Spinal cord (tissue), 10 donors: ENCODE results near the gene NPDC1. TPM values are rescaled to one million over a fixed set of nuclear protein-coding genes. Genes with fewer than 3 reads are reported as not detected.
A peak's percentile ranks its signal among the peaks of the same experiment; 100 is the strongest.

Experiments
- DNase-seq, 6 donors: peaks; one replicate each; pipeline versions ENCODE4 v3.0.0 to v3.0.0-alpha.2; 2013 to 2015; ENCODE audit warnings: low spot score in 6 of 6, low read depth in 4 of 6
- H3K27ac ChIP-seq: one replicate; pipeline ENCODE4 v1.5.1; 2013; ENCODE audit warnings: low read depth, low read length, control low read depth
- H3K27me3 ChIP-seq: one replicate; pipeline ENCODE4 v1.6.1; 2013; ENCODE audit warnings: low read length; ENCODE audit not compliant: control insufficient read depth, insufficient read depth
- H3K36me3 ChIP-seq: one replicate; pipeline ENCODE4 v1.6.1; 2013; ENCODE audit warnings: low read length; ENCODE audit not compliant: control insufficient read depth, insufficient read depth
- H3K4me1 ChIP-seq: one replicate; pipeline ENCODE4 v1.6.1; 2013; ENCODE audit warnings: low read length; ENCODE audit not compliant: control insufficient read depth, insufficient read depth
- H3K4me3 ChIP-seq: one replicate; pipeline ENCODE4 v1.5.1; 2013; ENCODE audit warnings: low read depth, low read length, control low read depth
- H3K9me3 ChIP-seq: one replicate; pipeline ENCODE4 v1.6.1; 2013; ENCODE audit warnings: low read length; ENCODE audit not compliant: control insufficient read depth, insufficient read depth
- WGBS: methylation state at CpG from one replicate; pipeline ENCODE4 v1.1.5; 2013; ENCODE audit warnings: missing lambda C conversion rate; ENCODE audit not compliant: insufficient coverage; 5-methylcytosine and 5-hydroxymethylcytosine counted together
- polyA plus RNA-seq, 2 donors: library from polyadenylated mRNA; unstranded; fragments of 120-200 nt; gene quantifications; one replicate each; pipeline ENCODE4 v1.2.1, GENCODE V29; 2013; ENCODE audit not compliant: insufficient read length in 2 of 2
- total RNA-seq, 2 donors: library from RNA; depleted of rRNA in 1 of 2; stranded (reverse); fragments of 120-200 nt in 1 of 2; fragments of >200 nt in 1 of 2; gene quantifications; one replicate each; pipeline versions ENCODE4 v1.2.3 to v1.2.4, GENCODE V29; 2013 to 2014
- donor health status: healthy.

Gene NPDC1
- total and polyA plus RNA-seq, 4 donors: 26.7 to 276 (median 164) TPM

DNA sequence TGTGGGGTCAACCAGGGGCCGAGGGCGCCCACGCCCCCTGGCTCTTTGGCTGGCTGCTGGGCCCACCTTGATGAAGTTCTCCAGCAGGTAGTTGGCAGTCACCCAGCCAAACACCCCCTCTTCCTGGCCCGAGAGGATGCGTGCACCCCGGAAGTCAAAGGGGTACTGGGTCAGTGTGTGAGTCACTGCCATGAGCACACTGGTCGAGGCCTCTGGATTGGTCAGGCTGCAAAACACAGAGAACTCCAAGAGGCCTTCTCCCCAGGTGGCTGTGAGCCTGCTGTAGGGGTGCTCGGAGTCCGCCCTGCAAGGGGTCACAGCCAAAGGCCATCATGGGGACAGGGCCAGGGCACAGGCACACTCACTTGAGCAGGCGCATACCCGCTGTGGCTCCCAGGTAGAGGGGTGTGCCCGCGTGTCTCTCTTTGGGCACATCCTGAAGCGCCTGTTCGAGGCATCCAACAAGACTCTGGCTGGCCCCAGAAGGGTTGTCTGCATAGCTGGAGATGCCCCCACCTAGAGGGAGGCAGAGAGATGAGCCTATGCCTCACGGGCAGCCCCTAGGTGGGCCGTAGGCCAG, 5.3 kb upstream of the NPDC1 start:
- H3K4me1 ChIP-seq: peaks cover 76% of the 10 kb centered on the region
- peaks cover 35% of the 10 kb centered on the region for H3K36me3 ChIP-seq
- H3K9me3 ChIP-seq: no peaks in the 10 kb centered on the region
- no peak overlapping the region for H3K4me3 ChIP-seq
- no peak overlapping the region for H3K27ac ChIP-seq
- 90% methylated on average over 17 of the region's 17 CpGs for WGBS
- no peak for DNase-seq
- peaks cover 56% of the 10 kb centered on the region for H3K27me3 ChIP-seq

DNA sequence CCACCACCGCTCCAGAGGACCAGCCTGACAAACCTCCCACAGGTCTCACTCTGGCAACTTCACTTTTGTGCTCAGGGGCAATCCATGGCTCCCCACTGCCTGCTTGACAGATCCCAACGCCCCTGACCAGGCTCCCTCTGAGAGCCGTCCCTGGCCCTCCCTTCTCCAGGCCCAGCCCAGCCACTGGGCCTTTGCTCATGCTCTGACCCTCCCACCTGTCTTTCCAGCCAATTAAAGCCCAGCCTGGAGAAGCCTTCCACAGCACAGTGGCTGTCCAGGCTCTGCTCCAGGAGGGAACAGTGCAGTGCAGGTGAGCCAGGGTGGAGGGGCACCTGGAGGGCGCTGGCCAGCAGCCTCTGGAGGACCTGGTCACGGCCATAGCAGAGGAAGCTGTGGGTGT, 4.6 kb upstream of the NPDC1 start:
- no peak for DNase-seq
- Histone ChIP-seq H3K4me3 (no peak overlapping the region), H3K36me3 (peaks cover 35% of the 10 kb centered on the region), H3K27me3 (peaks cover 55% of the 10 kb centered on the region), H3K4me1 (peaks cover 71% of the 10 kb centered on the region), H3K27ac (no peak overlapping the region), H3K9me3 (no peaks in the 10 kb centered on the region)
- WGBS: 61% methylated on average over 5 of the region's 5 CpGs

DNA sequence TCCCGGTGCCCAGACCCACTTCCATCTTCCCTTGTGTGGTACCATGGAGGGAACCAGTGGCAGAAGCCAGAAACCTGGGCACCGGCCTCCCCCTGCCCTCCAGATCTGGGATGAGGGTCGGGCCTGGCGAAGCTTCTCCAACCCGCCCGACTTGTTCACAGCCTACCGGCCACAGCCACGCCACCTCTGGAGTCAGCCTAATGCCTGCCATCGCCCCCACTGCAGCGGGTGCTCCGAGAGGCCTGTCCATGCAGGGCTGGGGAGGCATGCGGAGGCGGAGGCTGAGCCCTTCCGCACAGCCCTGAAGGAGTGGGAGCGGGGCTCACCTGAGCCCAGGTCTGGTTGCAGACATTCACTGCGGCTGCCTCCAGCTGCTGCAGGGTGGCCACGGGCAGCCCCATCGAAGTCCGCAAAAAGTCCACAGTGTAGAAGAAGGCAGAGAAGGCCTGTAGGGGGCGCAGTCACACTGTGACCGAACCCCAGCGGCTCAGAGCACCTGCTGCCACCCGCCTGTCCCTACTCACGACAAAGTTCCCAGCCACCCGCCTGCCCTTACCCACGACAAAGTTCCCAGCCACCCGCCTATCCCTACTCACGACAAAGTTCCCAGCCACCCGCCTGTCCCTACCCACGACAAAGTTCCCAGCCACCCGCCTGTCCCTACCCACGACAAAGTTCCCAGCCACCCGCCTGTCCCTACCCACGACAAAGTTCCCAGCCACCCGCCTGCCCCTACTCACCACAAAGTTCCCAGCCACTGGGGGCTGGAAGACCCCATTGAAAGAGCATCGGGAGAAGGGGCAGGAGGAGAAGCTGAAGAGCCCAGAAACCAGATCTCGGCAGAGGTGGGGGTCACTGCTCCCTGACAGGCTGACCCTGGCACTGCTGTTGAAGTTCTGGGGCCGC, 3.8 kb upstream of the NPDC1 start:
- Histone ChIP-seq H3K27me3 (peaks cover 47% of the 10 kb centered on the region), H3K4me1 (peaks cover 71% of the 10 kb centered on the region), H3K4me3 (no peak overlapping the region), H3K9me3 (no peaks in the 10 kb centered on the region), H3K27ac (no peak overlapping the region), H3K36me3 (peaks cover 35% of the 10 kb centered on the region)
- peak in 2 of 6 donors; percentile 59 to 71 for DNase-seq
- 47% methylated on average over 38 of the region's 38 CpGs for WGBS

DNA sequence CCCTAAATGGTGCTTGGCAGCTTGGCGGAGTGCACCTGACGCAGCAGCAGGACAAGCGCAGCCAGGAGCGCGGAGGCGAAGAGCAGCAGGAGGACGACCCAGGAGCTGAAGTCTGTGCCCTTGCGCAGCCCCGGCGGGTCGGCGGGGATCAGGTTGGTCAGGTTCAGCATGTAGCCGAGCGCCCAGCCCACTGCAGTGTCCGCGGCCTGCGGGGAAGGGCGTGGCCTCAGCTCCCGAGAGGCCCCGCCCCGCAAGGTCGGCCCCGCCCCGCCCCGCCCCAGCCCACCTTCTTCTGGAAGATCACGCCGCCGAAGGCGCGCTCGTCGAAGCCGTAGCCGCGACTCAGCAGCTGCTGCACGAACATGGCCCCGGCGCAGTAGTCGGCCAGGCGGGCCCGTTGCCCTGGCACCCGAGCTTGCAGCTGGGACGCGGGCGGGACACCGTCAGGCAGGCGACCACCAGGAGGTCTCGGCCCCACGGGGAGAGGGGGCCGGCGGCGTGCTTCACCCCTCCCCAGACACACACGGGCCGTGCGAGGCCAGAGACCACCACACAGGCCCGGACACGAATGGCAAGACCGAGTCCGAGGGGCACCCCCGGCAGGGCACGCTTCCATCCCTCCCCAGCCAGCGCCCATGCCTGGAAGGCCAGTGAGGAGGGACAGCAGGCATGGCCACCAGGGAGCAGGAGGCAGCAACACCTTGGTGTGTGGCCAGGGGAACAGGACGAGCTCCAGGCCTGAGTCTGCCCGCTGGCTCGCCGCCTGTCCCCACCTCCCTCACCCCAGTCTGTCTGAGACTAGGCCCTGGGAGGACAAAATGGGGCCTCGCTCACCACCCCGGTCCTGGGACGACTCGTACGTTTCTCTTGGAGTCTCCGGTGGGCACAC, 2.9 kb upstream of the NPDC1 start:
- DNase-seq: peak in 2 of 6 donors; percentile 43 to 60
- 19% methylated on average over 67 of the region's 72 CpGs for WGBS
- H3K9me3 ChIP-seq: no peaks in the 10 kb centered on the region
- H3K27ac ChIP-seq: no peak overlapping the region
- H3K4me1 ChIP-seq: peaks cover 72% of the 10 kb centered on the region
- no peak overlapping the region for H3K4me3 ChIP-seq
- H3K36me3 ChIP-seq: peaks cover 37% of the 10 kb centered on the region
- H3K27me3 ChIP-seq: peaks cover 44% of the 10 kb centered on the region

DNA sequence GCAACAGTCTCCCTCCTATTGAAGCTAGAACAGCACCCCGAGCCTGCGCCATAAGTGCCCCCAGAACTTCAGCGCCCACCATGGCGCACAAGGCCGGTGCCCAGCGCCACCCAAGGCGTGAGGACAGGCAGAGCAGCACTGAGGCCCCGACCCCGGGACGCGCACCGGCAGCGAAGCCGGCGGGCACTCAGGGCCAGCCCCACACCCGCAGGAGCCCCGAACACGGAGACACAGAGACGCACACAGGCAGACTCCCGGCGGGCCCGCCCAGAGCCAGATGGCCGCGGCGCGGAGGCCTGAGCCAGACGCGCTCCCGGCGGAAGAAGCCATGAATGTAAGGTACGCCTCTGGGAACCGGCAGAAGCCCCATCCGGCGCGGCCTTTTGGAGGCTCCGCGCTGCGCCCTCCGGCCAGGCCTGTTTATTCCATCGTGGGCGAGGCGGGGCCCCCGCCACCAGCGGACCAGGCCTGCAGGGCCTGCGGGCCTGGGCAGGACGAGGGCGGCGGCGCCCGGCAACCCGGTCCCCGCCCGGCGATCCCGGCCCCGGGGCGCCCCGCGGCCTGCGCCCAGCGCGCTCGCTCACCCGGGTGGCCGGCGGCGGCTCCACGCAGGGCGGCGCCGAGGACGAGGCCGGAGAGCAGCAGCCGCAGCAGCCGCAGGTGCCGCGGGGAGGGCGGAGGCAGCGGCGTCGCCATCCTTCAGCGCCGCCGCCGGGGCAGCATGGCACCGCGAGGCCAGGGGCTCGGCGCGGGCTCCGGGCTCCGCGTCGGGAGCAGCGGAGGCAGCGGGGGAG, 486 bp downstream of the NPDC1 start:
- peak in 2 of 6 donors; percentile 39 to 71 for DNase-seq
- WGBS: 2% methylated on average over 96 of the region's 96 CpGs
- Histone ChIP-seq H3K27ac (no peak overlapping the region), H3K9me3 (no peaks in the 10 kb centered on the region), H3K4me3 (peak overlapping the region; percentile 68), H3K36me3 (peaks cover 53% of the 10 kb centered on the region), H3K4me1 (peaks cover 75% of the 10 kb centered on the region), H3K27me3 (peaks cover 23% of the 10 kb centered on the region)

DNA sequence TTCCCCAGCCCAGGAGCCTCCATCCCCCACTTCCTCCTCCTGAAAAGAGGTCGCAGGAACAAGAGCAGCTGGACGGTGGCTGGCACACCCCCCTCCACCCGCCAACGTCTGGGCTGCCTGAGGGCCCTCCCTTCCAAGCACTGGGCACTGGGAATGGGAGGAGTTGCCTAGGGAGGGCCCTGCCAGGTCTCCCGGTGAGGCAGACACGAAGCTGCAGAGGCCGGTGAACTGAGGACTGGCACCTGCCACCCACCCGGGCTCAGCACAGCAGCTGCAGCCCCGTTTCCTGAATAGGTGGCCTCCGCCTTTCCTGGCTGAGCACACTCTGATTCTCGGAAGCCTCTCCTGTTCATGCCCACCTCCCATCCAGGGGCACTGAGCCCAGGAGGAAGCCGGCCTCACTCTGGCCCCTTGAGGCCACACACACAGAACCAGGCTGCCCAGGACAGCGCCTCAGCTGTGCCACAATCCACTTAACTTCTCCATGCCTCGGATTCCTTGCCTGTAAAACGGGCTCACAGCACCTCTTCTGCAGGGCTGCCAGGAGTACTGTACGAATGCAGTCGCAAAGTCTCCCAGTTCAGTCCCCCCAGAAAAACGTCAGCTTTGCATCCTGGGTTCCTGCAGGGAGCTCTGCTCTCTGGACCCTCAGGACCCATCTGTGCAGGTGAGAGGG, 1.3 kb downstream of the NPDC1 start:
- Histone ChIP-seq H3K4me3 (peak overlapping the region; percentile 57), H3K27me3 (peaks cover 19% of the 10 kb centered on the region), H3K9me3 (no peaks in the 10 kb centered on the region), H3K27ac (no peak overlapping the region), H3K4me1 (peaks cover 66% of the 10 kb centered on the region), H3K36me3 (peaks cover 59% of the 10 kb centered on the region)
- WGBS: 41% methylated on average over 15 of the region's 18 CpGs
- DNase-seq: no peak

DNA sequence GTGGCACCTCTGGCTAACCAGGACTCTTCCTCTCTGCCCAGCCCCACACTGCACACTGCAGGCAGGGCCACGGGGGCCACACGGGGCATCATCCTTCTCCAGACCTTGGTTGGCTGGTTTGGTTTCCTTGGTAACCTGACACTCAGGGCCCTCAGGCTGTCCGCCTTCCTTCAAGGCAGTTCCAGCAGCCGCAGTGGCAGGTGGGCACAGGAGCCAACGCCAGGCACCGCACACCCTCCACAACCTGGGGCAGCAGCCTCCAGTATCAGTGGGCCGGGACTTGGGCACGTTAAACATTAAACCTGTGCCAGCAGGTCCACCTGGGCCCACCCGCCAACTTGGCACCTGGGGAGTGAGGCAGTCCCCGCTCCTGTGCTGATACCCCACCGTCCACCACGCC, 1.9 kb downstream of the NPDC1 start:
- Histone ChIP-seq H3K4me1 (peaks cover 60% of the 10 kb centered on the region), H3K27me3 (peaks cover 13% of the 10 kb centered on the region), H3K9me3 (no peaks in the 10 kb centered on the region), H3K36me3 (peaks cover 63% of the 10 kb centered on the region), H3K27ac (no peak overlapping the region), H3K4me3 (no peak overlapping the region)
- WGBS: 73% methylated on average over 12 of the region's 12 CpGs
- no peak for DNase-seq

DNA sequence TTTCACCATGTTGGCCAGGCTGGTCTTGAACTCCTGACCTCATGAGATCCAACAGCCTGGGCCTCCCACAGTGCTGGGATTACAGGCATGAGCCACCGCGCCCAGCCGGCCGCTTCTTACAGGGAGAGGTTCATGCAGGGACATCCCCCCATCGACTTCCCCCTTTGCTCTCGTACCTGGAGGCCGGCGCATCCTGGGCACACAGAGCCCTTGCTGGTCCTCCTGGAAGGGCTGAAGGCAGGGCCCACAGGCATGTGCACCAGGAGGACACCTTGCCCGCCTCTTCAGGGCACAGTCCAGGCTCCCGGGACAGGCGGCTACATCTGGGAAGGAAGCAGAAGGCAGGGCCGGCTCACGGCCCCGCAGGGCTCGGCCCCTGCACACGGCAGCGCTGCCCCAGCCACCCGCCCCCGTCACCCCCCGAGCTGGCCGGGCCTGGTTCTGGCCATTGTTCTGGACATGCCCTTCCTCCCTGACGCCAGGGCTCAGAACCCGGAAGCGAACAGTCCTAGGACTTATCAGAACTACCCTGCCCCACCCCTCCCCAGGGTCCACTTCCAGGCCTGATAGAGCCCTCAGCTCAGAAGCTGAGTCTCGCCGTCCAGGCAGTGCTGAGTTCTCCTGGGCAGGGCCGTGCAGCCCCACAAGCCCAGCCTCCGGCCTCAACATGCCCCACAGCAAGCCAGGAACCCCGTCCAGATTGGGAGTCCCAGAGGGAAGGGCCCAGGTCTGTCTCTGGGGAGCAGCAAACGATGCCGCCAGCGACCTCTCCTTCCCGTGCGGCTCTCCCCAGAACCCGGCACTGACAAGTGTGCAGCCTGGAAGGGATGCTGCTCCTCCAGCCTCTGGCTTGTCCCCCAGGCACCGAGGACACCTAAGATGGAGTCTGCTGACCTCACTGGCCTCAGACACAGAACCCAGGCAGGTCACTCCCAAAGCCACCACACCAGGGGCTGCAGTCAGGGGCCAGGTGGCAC, 2.9 kb downstream of the NPDC1 start:
- Histone ChIP-seq H3K4me1 (peaks cover 52% of the 10 kb centered on the region), H3K9me3 (no peaks in the 10 kb centered on the region), H3K36me3 (peaks cover 68% of the 10 kb centered on the region), H3K27me3 (peaks cover 7% of the 10 kb centered on the region), H3K27ac (no peak overlapping the region), H3K4me3 (no peak overlapping the region)
- no peak for DNase-seq
- WGBS: 74% methylated on average over 28 of the region's 36 CpGs
